HEK293 (cell line): ENCODE data around the gene PLPPR2.

ENCODE experiments used
- CTCF ChIA-PET: fragments of 350-600 bp; formaldehyde crosslinking; extraction: SDS; loops from one replicate; lab custom pipeline; 2021; ENCODE audit warnings: antibody characterized with exemption; lab: Yijun Ruan, JAX
- POLR2A ChIA-PET: fragments of 300-600 bp; formaldehyde crosslinking; extraction: SDS; loops from one replicate; lab custom pipeline; 2020; ENCODE audit warnings: antibody characterized with exemption, inconsistent platforms; lab: Yijun Ruan, JAX
- H3K27ac ChIP-seq: fragments of 200-500 bp; sonication (Bioruptor generic); 2 replicates; pipeline ENCODE4 v1.5.1; 2014; ENCODE audit warnings: low read depth, low read length, control low read depth, inconsistent platforms; ENCODE audit errors: extremely low read depth
- H3K36me3 ChIP-seq, 2 experiments: fragments of 200-500 bp in 1 of 2; sonication (Bioruptor generic) in 1 of 2; 1 replicate in 1 of 2; 2 replicates in 1 of 2; pipeline ENCODE4 v1.5.1; 2014 to 2017; ENCODE audit warnings: inconsistent platforms in 2 of 2, low read length in 2 of 2; ENCODE audit not compliant: control insufficient read depth in 2 of 2, insufficient read depth in 1 of 2
- H3K4me1 ChIP-seq: fragments of 200-500 bp; sonication (Bioruptor generic); 2 replicates; pipeline ENCODE4 v1.5.1; 2014; ENCODE audit warnings: mild to moderate bottlenecking, low read length, inconsistent platforms; ENCODE audit not compliant: control insufficient read depth, insufficient read depth
- H3K4me3 ChIP-seq: 2 replicates; pipeline ENCODE4 v1.5.1; 2011; ENCODE audit warnings: low read depth, mild to moderate bottlenecking, control low read depth, low read length, moderate library complexity
- H3K9me3 ChIP-seq: fragments of 200-500 bp; sonication (Bioruptor generic); 2 replicates; pipeline ENCODE4 v1.5.1; 2014; ENCODE audit warnings: low read depth, low read length, inconsistent platforms; ENCODE audit not compliant: control insufficient read depth, insufficient read depth
- EGR2 ChIP-seq: fragments of 450-650 bp; formaldehyde crosslinking; IDR thresholded peaks from 2 replicates; pipeline ENCODE4 v1.5.1; 2016; ENCODE audit warnings: low read depth, missing biosample characterization, missing genetic modification characterization
- KLF1 ChIP-seq: fragments of 450-650 bp; formaldehyde crosslinking; IDR thresholded peaks from 2 replicates; pipeline ENCODE4 v1.5.1; 2016; ENCODE audit warnings: missing biosample characterization, missing genetic modification characterization
- KLF7 ChIP-seq: fragments of 450-650 bp; formaldehyde crosslinking; IDR thresholded peaks from 2 replicates; pipeline ENCODE4 v1.5.1; 2016; ENCODE audit warnings: missing biosample characterization, missing genetic modification characterization, borderline replicate concordance
- MYNN ChIP-seq: fragments of 450-650 bp; formaldehyde crosslinking; IDR thresholded peaks from 2 replicates; pipeline ENCODE4 v1.5.1; 2016; ENCODE audit warnings: missing biosample characterization, missing genetic modification characterization, borderline replicate concordance
- PRDM1 ChIP-seq: fragments of 450-650 bp; formaldehyde crosslinking; IDR thresholded peaks from 2 replicates; pipeline ENCODE4; 2016; ENCODE audit warnings: missing biosample characterization, missing genetic modification characterization
- SCRT1 ChIP-seq: fragments of 450-650 bp; formaldehyde crosslinking; IDR thresholded peaks from 2 replicates; pipeline ENCODE4 v1.5.1; 2016; ENCODE audit warnings: missing biosample characterization, missing genetic modification characterization, borderline replicate concordance
- SP2 ChIP-seq: fragments of 450-650 bp; formaldehyde crosslinking; IDR thresholded peaks from 2 replicates; pipeline ENCODE4 v1.5.1; 2016; ENCODE audit warnings: missing biosample characterization, missing genetic modification characterization
- TCF7L2 ChIP-seq: IDR thresholded peaks from 2 replicates; pipeline ENCODE4 v1.6.1; 2011; ENCODE audit warnings: low read depth, mild to moderate bottlenecking, inconsistent platforms, low read length, moderate library complexity, borderline replicate concordance
- TRIM28 ChIP-seq: IDR thresholded peaks from 2 replicates; pipeline ENCODE4 v1.6.1; 2011; ENCODE audit warnings: low read length, control low read depth, borderline replicate concordance
- ZFP69B ChIP-seq: fragments of 450-650 bp; formaldehyde crosslinking; IDR thresholded peaks from 2 replicates; pipeline ENCODE4 v1.5.1; 2016; ENCODE audit warnings: missing biosample characterization, missing genetic modification characterization
- ZNF157 ChIP-seq: fragments of 450-650 bp; formaldehyde crosslinking; IDR thresholded peaks from 2 replicates; pipeline ENCODE4 v1.5.1; 2016; ENCODE audit warnings: missing biosample characterization, missing genetic modification characterization
- ZNF311 ChIP-seq: fragments of 450-650 bp; formaldehyde crosslinking; IDR thresholded peaks from 2 replicates; pipeline ENCODE4 v1.5.1; 2017; ENCODE audit warnings: missing biosample characterization, missing genetic modification characterization, borderline replicate concordance
- ZNF623 ChIP-seq: fragments of 450-650 bp; formaldehyde crosslinking; IDR thresholded peaks from 2 replicates; pipeline ENCODE4 v1.5.1; 2016; ENCODE audit warnings: missing biosample characterization, missing genetic modification characterization
- TF ChIP-seq, protein P1 (sequence below): fragments of 450-650 bp; formaldehyde crosslinking; IDR thresholded peaks from 2 replicates; pipeline ENCODE4; 2016; ENCODE audit warnings: missing biosample characterization, missing genetic modification characterization
- TF ChIP-seq, protein P2 (sequence below): fragments of 450-650 bp; IDR thresholded peaks from 2 replicates; pipeline ENCODE4 v1.5.1; 2018; ENCODE audit warnings: missing biosample characterization, missing genetic modification characterization
- TF ChIP-seq, protein P3 (sequence below): fragments of 450-650 bp; formaldehyde crosslinking; IDR thresholded peaks from 2 replicates; pipeline ENCODE4 v1.5.1; 2017; ENCODE audit warnings: missing biosample characterization, missing genetic modification characterization

Gene PLPPR2

DNA sequence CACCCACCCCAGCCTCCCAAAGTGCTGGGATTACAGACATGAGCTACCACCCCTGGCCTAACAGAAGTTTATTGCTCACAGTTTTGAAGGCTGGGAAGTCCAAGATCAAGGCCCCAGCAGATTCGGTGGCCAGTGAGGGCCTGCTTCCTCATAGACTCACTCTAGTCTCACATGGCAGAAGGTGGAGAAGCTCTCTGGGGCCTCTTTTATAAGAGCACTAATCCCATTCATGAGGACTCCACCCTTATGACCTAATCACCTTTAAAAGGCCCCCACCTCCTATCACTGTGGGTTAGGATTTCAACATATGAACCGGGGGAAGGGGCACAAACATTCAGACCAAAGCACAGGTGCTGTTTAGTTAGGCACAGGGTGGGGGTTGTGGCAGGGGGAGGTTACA is 12.3 kb downstream of the PLPPR2 start:
- Histone ChIP-seq H3K4me1 (no peaks in the 10 kb centered on the region), H3K9me3 (no peaks in the 10 kb centered on the region), H3K27ac (no peak overlapping the region), H3K36me3 (peaks cover 0 to 37% of the 10 kb centered on the region in 2 experiments; a peak in 2 of 3 replicates), H3K4me3 (no peak overlapping the region)
- ChIA-PET CTCF (interaction anchor here (2.1 to 3.2 kb wide), 2 partner anchors 14 to 115 kb away, joined by 6 to 12 read pairs; no protein-coding TSS in a partner anchor), POLR2A (no interaction called here)
- TF ChIP-seq KLF1 (tag by site-specific recombination) (peak; percentile 45), ZNF311 (tag by site-specific recombination) (no peak)
- TF ChIP-seq, protein P1, sequence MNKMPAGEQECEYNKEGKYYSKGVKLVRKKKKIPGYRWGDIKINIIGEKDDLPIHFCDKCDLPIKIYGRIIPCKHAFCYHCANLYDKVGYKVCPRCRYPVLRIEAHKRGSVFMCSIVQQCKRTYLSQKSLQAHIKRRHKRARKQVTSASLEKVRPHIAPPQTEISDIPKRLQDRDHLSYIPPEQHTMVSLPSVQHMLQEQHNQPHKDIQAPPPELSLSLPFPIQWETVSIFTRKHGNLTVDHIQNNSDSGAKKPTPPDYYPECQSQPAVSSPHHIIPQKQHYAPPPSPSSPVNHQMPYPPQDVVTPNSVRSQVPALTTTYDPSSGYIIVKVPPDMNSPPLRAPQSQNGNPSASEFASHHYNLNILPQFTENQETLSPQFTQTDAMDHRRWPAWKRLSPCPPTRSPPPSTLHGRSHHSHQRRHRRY (tag by site-specific recombination) = no peak

DNA sequence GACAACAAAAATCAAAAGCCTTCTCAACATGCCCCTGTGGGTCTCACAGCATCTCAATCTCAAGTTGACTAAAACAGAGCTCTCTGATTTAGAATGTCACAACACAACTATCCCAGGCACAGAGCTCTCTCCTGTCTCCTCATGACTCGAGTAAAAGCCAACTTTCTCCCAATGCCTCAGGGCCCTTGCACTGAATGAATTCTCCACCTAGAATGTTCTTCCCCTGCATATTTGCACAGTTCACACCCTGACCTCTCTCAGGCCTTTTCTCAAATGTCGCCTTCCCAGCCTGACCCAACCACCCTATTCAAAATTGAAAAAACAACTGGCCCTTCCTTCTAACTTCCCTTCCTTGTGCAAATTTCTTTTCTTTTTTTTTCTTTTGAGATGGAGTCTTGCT is 15.5 kb downstream of the PLPPR2 start:
- no peak for TF ChIP-seq TCF7L2
- no peak for TF ChIP-seq SCRT1
- TF ChIP-seq, protein P2, sequence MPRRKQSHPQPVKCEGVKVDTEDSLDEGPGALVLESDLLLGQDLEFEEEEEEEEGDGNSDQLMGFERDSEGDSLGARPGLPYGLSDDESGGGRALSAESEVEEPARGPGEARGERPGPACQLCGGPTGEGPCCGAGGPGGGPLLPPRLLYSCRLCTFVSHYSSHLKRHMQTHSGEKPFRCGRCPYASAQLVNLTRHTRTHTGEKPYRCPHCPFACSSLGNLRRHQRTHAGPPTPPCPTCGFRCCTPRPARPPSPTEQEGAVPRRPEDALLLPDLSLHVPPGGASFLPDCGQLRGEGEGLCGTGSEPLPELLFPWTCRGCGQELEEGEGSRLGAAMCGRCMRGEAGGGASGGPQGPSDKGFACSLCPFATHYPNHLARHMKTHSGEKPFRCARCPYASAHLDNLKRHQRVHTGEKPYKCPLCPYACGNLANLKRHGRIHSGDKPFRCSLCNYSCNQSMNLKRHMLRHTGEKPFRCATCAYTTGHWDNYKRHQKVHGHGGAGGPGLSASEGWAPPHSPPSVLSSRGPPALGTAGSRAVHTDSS (tag by site-specific recombination) = no peak
- TF ChIP-seq ZNF157 (tag by site-specific recombination) = no peak
- TF ChIP-seq KLF7 (tag by site-specific recombination) = no peak
- peak; percentile 71 for TF ChIP-seq ZNF623 (tag by site-specific recombination)
- TF ChIP-seq, protein P1 (tag by site-specific recombination) = no peak
- TF ChIP-seq PRDM1 (tag by site-specific recombination) = peak; percentile 86
- TF ChIP-seq, all 188 proteins: peak for 2
- Histone ChIP-seq H3K27ac (no peak overlapping the region), H3K9me3 (no peaks in the 10 kb centered on the region), H3K4me3 (no peak overlapping the region), H3K36me3 (peaks cover 0 to 23% of the 10 kb centered on the region in 2 experiments; a peak in 2 of 3 replicates), H3K4me1 (peaks cover 4% of the 10 kb centered on the region; the same call in 1 of the 2 replicates)
- CTCF ChIA-PET = interaction anchor here (0.5 to 0.8 kb wide), 2 partner anchors 10 to 12 kb away, joined by 4 to 5 read pairs; no protein-coding TSS in a partner anchor
- POLR2A ChIA-PET = no interaction called here

DNA sequence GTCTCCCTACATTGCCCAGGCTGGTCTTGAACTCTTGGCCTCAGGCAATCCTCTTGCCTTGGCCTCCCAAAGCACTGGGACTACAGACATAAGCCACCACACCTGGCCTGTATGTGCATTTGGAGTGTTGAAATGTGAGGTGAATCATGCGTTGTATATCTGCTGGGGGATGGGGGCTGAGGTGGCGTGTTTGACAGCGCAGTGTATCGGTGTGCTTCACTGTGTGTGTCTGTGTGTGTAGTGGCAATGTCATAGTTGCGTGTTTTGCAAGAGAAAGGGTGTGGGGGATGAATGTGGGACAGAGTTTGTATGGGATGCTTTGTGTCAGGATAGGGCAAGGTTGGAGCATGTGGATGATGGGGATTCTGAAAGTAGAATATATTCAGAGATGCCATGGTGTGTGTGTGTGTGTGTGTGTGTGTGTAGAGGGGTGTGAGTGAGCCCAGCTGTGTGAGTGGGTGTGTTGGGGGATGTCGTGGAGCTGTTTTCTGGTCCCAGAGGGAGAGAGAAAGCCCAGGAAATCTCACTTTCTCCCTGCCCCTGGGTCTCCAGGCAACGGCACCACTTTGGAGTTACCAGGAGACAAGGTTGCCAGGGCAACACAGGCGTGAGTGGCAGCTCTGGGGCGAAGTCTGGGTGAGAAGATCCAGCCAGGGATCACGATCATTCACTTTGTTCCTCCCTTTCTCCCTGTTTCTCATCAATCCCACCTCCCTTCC is 18.1 kb downstream of the PLPPR2 start:
- TF ChIP-seq SP2 (tag by site-specific recombination) (peak; percentile 61), MYNN (tag by site-specific recombination) (peak; percentile 91; the same call in 1 of the 2 replicates), TRIM28 (no peak), ZFP69B (tag by site-specific recombination) (no peak), PRDM1 (tag by site-specific recombination) (peak; percentile 65), EGR2 (tag by site-specific recombination) (peak; percentile 42; the same call in 1 of the 2 replicates)
- TF ChIP-seq, protein P3, sequence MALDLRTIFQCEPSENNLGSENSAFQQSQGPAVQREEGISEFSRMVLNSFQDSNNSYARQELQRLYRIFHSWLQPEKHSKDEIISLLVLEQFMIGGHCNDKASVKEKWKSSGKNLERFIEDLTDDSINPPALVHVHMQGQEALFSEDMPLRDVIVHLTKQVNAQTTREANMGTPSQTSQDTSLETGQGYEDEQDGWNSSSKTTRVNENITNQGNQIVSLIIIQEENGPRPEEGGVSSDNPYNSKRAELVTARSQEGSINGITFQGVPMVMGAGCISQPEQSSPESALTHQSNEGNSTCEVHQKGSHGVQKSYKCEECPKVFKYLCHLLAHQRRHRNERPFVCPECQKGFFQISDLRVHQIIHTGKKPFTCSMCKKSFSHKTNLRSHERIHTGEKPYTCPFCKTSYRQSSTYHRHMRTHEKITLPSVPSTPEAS = 0 out of 2 replicates have a peak, but pooled peaks have one; percentile 13
- Histone ChIP-seq H3K9me3 (no peaks in the 10 kb centered on the region), H3K4me1 (peaks cover 4% of the 10 kb centered on the region; the same call in 1 of the 2 replicates), H3K4me3 (no peak overlapping the region), H3K36me3 (peaks cover 0 to 21% of the 10 kb centered on the region in 2 experiments; a peak in 2 of 3 replicates), H3K27ac (no peak overlapping the region)
- ChIA-PET POLR2A (interaction anchor here (1.9 to 2.1 kb wide), 4 partner anchors 10 to 79 kb away, joined by 8 to 22 read pairs (median 15); partner anchors contain the start of gene EPOR), CTCF (interaction anchor here (0.6 kb wide), 1 partner anchor 62 kb away, joined by 3 read pairs; the partner anchor contains the start of gene PRKCSH)
